NAMALWA (cell line): ENCODE results near the gene TSR3.

ENCODE experiments used
- DNase-seq: peaks from one replicate; pipeline ENCODE4 v3.0.0-alpha.2; 2015; ENCODE audit warnings: low spot score

Gene TSR3

DNA sequence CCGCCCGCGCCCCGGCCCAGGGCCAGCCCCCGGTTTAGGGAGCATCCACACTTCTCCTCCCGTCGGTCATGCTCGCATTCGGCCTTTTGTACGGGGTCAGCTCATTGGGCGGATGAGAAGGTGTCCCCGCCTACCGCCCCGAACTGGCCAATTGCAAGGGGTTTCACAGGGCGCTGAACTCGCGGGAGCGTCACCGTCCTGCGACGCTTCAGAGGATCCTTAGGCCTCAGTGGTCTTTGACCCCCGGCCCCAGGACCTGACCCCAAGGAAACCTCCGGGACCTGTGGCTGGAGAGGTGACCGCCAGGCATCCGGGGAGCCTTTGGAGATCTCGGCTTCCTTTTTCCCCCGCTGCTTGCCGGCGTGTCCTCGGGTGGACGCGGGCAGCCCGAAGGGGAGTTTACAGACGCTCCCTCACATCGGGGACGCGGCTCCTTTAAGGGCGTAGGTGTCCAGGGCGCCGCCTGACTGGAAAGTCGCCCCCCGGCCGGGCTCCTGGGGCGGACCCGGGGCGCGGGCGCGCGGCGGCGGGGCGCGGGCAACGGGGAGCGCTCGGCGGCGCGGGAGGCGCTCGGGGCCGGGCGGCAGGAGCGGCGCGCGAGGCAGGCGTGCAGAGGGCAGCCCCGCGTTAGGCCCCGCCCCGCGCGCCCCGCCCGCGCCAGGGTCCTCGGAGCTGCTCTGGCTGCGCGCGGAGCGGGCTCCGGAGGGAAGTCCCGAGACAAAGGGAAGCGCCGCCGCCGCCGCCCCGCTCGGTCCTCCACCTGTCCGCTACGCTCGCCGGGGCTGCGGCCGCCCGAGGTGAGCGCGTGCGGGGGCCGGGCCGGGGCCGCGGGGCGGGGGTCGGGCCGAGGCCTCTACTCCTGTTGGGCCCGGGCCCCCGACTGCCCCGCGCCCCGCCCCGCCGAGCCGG lies 42.4 kb downstream of the TSR3 start, which contains the start of gene UBE2I:
Gene UBE2I (plus strand): TSS at position 660 of the 909 bp plus-strand sequence. CDS start 4,395 bp downstream, outside the sequence.
- peak; percentile 98 for DNase-seq

DNA sequence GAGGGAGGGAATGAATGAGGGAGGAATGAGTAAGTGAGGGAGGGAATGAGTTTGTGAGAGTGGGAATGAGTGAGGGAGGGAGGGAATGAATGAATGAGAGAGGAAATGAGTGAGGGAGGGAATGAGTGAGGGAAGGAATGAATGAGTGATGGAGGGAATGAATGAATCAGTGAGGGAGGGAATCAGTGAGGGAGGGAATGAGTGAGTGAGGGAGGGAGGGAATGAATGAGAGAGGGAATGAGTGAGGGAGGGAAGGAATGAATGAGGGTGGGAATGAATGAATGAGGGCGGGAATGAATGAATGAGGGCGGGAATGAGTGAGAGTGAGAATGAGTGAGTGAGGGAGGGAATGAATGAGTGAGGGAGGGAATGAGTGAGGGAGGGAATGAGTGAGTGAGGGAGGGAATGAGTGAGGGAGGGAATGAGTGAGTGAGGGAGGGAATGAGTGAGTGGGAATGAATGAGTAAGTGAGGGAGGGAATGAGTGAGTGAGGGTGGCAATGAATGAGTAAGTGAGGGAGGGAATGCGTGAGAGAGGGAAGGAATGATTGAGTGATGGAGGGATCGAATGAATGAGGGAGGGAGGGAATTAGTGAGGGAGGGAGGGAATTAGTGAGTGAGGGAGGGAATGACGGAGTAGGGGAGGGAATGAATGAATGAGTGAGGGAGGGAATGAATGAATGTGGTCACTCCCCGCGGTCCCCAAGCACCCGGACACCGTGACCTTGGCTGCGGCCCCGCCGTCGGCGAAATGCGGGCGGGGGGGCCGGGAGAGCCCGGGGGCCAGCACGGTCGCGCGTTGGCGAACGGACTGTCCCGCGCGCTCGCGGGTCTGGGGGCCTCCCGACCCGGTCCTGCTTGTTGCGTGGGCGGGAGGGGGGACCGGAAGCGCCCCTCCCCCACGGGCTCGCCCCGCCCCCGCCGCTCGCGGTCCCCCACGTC lies 43.4 kb downstream of the TSR3 start:
- DNase-seq = no peak

DNA sequence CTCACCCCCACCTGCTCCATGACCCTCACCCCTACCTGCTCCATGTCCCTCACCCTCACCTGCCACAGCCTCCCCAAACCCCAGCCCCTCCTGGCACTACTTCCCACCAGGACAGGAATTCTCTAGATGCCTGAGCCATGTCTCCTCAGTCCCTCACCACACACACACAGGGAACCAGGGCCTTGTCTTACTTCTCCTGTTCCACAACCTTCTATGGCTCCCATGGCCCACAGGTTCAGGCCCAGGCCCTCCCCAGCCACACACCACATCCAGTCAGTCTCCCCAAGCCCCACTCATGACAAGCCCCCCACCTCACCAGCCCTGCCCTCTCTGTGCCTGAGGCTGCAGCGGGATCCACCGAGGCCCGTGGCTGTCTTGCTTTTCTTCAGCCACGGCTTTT lies 45.3 kb downstream of the TSR3 start:
- no peak for DNase-seq

- no peak for DNase-seq
These were observed 45.9 kb downstream of the TSR3 start for GRCh38 chr16:1305823-1306222.

DNA sequence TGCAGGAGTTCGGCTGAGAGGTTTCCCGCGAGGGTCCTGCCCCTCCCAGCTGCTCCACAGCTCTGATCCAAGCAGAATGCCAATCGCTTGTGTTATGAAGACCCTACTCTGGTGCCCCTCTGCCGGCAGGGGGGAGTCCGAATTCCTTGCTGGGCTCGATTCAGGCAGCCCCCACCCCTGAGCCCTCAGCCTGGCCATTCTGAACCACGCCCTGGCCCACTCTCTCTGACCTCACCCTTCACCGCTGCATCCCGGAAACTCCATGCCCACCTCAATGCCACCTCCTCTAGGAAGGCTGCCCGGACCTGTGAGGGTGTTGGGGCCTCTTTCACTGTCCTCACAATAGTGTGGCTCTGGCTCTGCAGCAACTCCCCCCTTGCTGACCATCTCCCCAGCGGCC lies 50.1 kb downstream of the TSR3 start:
- DNase-seq = no peak

GRCh38 chr16:1300664-1301476 lies 50.8 kb downstream of the TSR3 start:
- peak; percentile 75 for DNase-seq

DNA sequence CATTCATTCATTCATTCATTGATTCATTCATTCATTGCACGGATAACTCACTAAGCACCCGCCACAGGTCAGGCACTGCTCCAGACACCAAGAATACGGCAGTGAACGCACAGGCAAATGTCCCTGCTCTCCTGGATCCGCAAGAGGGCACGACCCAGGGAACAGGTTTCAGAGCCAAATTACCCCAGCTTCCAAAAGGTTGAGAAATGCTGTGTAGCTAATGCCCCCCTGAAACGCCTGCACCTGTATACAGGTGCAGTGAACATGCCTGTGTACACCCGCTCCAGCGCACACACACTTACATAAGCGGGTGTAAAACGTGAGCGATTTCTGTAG lies 51.8 kb downstream of the TSR3 start:
- no peak for DNase-seq
